GM12878 (cell line): ENCODE data around the gene FRYL. TPM values are rescaled to one million over a fixed set of nuclear protein-coding genes. Genes with fewer than 3 reads are reported as not detected.

Source experiments
- ATAC-seq: fragments of 200-7000 bp; cut with Tn5 transposase; 3 replicates; pipeline ENCODE4 v1.9.1; 2020; ENCODE audit warnings: mild to moderate bottlenecking, moderate library complexity
- BruUV-seq: library from RNA; stranded (reverse); fragments of 400-500 nt; replicated peaks from 2 replicates; lab custom pipeline; 2021; lab: Mats Ljungman, UMichigan
- CTCF ChIA-PET: fragments of 300-600 bp; sonication (Branson Sonifier 250); formaldehyde crosslinking; extraction: SDS; loops from one replicate; lab custom pipeline; 2021; ENCODE audit warnings: inconsistent platforms; lab: Yijun Ruan, JAX
- POLR2A ChIA-PET: fragments of 350-600 bp; formaldehyde crosslinking; extraction: SDS; loops from one replicate; lab custom pipeline; 2021; ENCODE audit warnings: inconsistent platforms; lab: Charles Lee
- RAD21 ChIA-PET: fragments of 300-600 bp; sonication (Branson Sonifier 250); formaldehyde crosslinking; loops from one replicate; lab custom pipeline; 2023; ENCODE audit warnings: antibody characterized with exemption; ENCODE audit not compliant: unreplicated experiment; lab: Charles Lee
- SMC1A ChIA-PET: fragments of 300-600 bp; sonication (Branson Sonifier 250); formaldehyde crosslinking; loops from one replicate; lab custom pipeline; 2023; ENCODE audit not compliant: unreplicated experiment, uncharacterized antibody; lab: Charles Lee
- DNase-seq: peaks from one replicate; pipeline ENCODE4 v3.0.0-alpha.2; 2011; ENCODE audit warnings: low read depth, low spot score
- FAIRE-seq: peaks from 3 replicates; lab custom pipeline; 2011; peaks lifted over from hg19 to GRCh38; lab: Jason Lieb, UNC
- H2AFZ ChIP-seq: 2 replicates; pipeline ENCODE4 v1.6.0; 2011; ENCODE audit warnings: low read depth, low read length, control low read depth; ENCODE audit not compliant: control insufficient read depth
- H3K27ac ChIP-seq: 2 replicates; pipeline ENCODE4 v1.5.1; 2011; ENCODE audit warnings: control low read depth; ENCODE audit not compliant: control insufficient read depth, insufficient read depth
- H3K27me3 ChIP-seq, 2 experiments: replicated peaks in 1 of 2; 2 replicates each; pipeline versions ENCODE4 v1.6.0 to v1.6.1; 2011; ENCODE audit warnings: low read length in 1 of 2; ENCODE audit not compliant: control insufficient read depth in 2 of 2, insufficient read depth in 2 of 2
- H3K36me3 ChIP-seq, 2 experiments: 2 replicates each; pipeline ENCODE4 v1.5.1; 2011; ENCODE audit warnings: low read length in 1 of 2; ENCODE audit not compliant: control insufficient read depth in 2 of 2, insufficient read depth in 2 of 2
- H3K4me1 ChIP-seq: 2 replicates; pipeline ENCODE4 v1.6.1; 2011; ENCODE audit warnings: mild to moderate bottlenecking, low read length, moderate library complexity, mixed read lengths; ENCODE audit not compliant: control insufficient read depth, insufficient read depth
- H3K4me2 ChIP-seq: 2 replicates; pipeline ENCODE4 v1.6.0; 2011; ENCODE audit warnings: control low read depth; ENCODE audit not compliant: control insufficient read depth, insufficient read depth
- H3K4me3 ChIP-seq: fragments of 200-600 bp; sonication (generic); 2 replicates; pipeline ENCODE4 v1.5.1; 2016
- H3K79me2 ChIP-seq: 2 replicates; pipeline ENCODE4 v1.6.0; 2011; ENCODE audit warnings: low read length; ENCODE audit not compliant: control insufficient read depth, insufficient read depth
- H3K9ac ChIP-seq: 2 replicates; pipeline ENCODE4 v1.8.0; 2011; ENCODE audit warnings: low read length, control low read depth, mixed read lengths; ENCODE audit not compliant: control insufficient read depth, insufficient read depth
- H3K9me3 ChIP-seq: replicated peaks from 3 replicates; pipeline ENCODE4 v1.5.1; 2011; ENCODE audit warnings: mild to moderate bottlenecking, low read length; ENCODE audit not compliant: control insufficient read depth, insufficient read depth
- H4K20me1 ChIP-seq: 2 replicates; pipeline ENCODE4 v1.6.0; 2011; ENCODE audit not compliant: control insufficient read depth, insufficient read depth
- BACH1 ChIP-seq: fragments of 450-650 bp; IDR thresholded peaks from 2 replicates; pipeline ENCODE4 v1.6.1; 2017; ENCODE audit warnings: mild to moderate bottlenecking, borderline replicate concordance
- CEBPB ChIP-seq, 2 experiments: fragments of 150-350 bp in 1 of 2; IDR thresholded peaks; 2 replicates each; pipeline ENCODE4 v1.6.1; 2012 to 2014; ENCODE audit warnings: low read depth in 2 of 2, low read length in 2 of 2, borderline replicate concordance in 1 of 2, inconsistent platforms in 1 of 2
- GABPA ChIP-seq: IDR thresholded peaks from 2 replicates; pipeline ENCODE4 v1.6.1; 2014; ENCODE audit warnings: antibody characterized with exemption, low read depth, mild to moderate bottlenecking, inconsistent platforms
- MYB ChIP-seq: fragments of 150-350 bp; IDR thresholded peaks from 2 replicates; pipeline ENCODE4 v1.6.1; 2014; ENCODE audit warnings: mild to moderate bottlenecking, low read depth, low read length, borderline replicate concordance
- NFXL1 ChIP-seq: fragments of 450-650 bp; IDR thresholded peaks from 2 replicates; pipeline ENCODE4 v1.6.1; 2017; ENCODE audit warnings: antibody characterized with exemption, mild to moderate bottlenecking, borderline replicate concordance
- PAX5 ChIP-seq: IDR thresholded peaks from 2 replicates; pipeline ENCODE4 v1.6.1; 2011; ENCODE audit warnings: low read depth, low read length, borderline replicate concordance
- SP1 ChIP-seq: IDR thresholded peaks from one replicate; pipeline ENCODE4 v1.6.1; 2011; ENCODE audit warnings: low read depth, low read length
- TCF7 ChIP-seq: IDR thresholded peaks from 2 replicates; pipeline ENCODE4 v1.6.1; 2014; ENCODE audit warnings: antibody characterized with exemption, borderline replicate concordance
- WGBS: methylation state at CpG from one replicate; pipeline ENCODE4 v1.1.6; 2016; ENCODE audit warnings: low lambda C conversion rate; ENCODE audit not compliant: insufficient replicate concordance, insufficient coverage; ENCODE audit errors: missing lambda C conversion rate; 5-methylcytosine and 5-hydroxymethylcytosine counted together
- in situ Hi-C: fragments of 300-500 bp; cut with MboI; formaldehyde crosslinking; loops from 9 replicates; pipeline ENCODE4 v1.14.3; 2018; ENCODE audit warnings: mixed read lengths
- intact Hi-C: fragments of 100-400 bp; cut with micrococcal nuclease; formaldehyde crosslinking; loops from one replicate; pipeline ENCODE4 v1.14.2; 2022; ENCODE audit not compliant: unreplicated experiment
- polyA plus RNA-seq, 11 experiments: library from polyadenylated mRNA; depleted of rRNA in 4 of 11; unstranded in 6 of 11; stranded (reverse) in 5 of 11; fragments of >200 nt; fragmentation: Nextera tagmentation in 4 of 11; fragmentation: Illumina TruSeq in 1 of 11; extraction: Ambion mirVana in 4 of 11; extraction: Trizol in 1 of 11; gene quantifications; 1 replicate in 1 of 11; 2 replicates in 10 of 11; pipeline versions ENCODE4 v1.2.1 to v1.2.3, GENCODE V29; 2011 to 2016; ENCODE audit warnings: inconsistent platforms in 2 of 11, missing spikeins in 2 of 11, low read depth in 1 of 11
- total RNA-seq, 4 experiments: library from RNA; depleted of rRNA in 3 of 4; stranded (reverse); fragments of >200 nt in 3 of 4; fragmentation: Illumina TruSeq in 1 of 4; extraction: Trizol in 1 of 4; gene quantifications; 2 replicates each; pipeline versions ENCODE4 v1.2.1 to v1.2.3, GENCODE V29; 2013 to 2021
- TF ChIP-seq, protein P1 (sequence below): IDR thresholded peaks from 2 replicates; pipeline ENCODE4 v1.6.1; 2011; ENCODE audit warnings: borderline replicate concordance, low read depth, mild to moderate bottlenecking, moderate library complexity, mixed read lengths, low read length; ENCODE audit not compliant: insufficient read depth; ENCODE audit errors: extremely low read length
- TF ChIP-seq, protein P2 (sequence below): fragments of 450-650 bp; formaldehyde crosslinking; IDR thresholded peaks from 2 replicates; pipeline ENCODE4 v1.5.0; 2022; ENCODE audit warnings: mild to moderate bottlenecking, missing genetic modification characterization

The FRYL gene
- total and polyA plus RNA-seq, 10 of the 15 experiments (the other 5 are each of a cell fraction or from before 2014, with no cell fraction given): 10.3 to 50.6 (median 28.7) TPM

- RAD21 ChIA-PET: no interaction called here
- intact Hi-C loops (no loop called here), in situ Hi-C loops (no loop called here)
- WGBS: 97% methylated on average over 4 of the region's 4 CpGs
- no peaks in the 10 kb centered on the region for H4K20me1 ChIP-seq
- no TSS peak for BruUV-seq
- SMC1A ChIA-PET: interaction anchor here (0.8 to 1.7 kb wide), 3 partner anchors 40 to 272 kb away, joined by 3 read pairs; no protein-coding TSS in a partner anchor
- no peak overlapping the region for H3K9ac ChIP-seq
- no peak overlapping the region for H3K27ac ChIP-seq
- H3K4me1 ChIP-seq: no peaks in the 10 kb centered on the region
- POLR2A ChIA-PET: interaction anchor here (0.7 kb wide), 1 partner anchor 230 kb away, joined by 3 read pairs; no protein-coding TSS in a partner anchor
- no peak overlapping the region for H3K4me2 ChIP-seq
- no peak overlapping the region for H2AFZ ChIP-seq
- DNase-seq: no peak
- no peaks in the 10 kb centered on the region for H3K79me2 ChIP-seq
- no peaks in the 10 kb centered on the region for H3K36me3 ChIP-seq
- no peaks in the 10 kb centered on the region for H3K27me3 ChIP-seq
- H3K4me3 ChIP-seq: no peak overlapping the region
- no peak for FAIRE-seq
- ATAC-seq: no peak
- no peak for TF ChIP-seq CEBPB (IDR thresholded peaks at IDR 0.05; ENCODE audit: borderline replicate concordance in 1 of 2, low read depth in 2 of 2, low read length in 2 of 2)
- TF ChIP-seq SP1: no peak
- TF ChIP-seq PAX5: no peak
- TF ChIP-seq MYB: no peak
- no peak for TF ChIP-seq GABPA
- no peak for TF ChIP-seq BACH1
- no peaks in the 10 kb centered on the region for H3K9me3 ChIP-seq
- CTCF ChIA-PET: interaction anchor here (0.8 kb wide), 1 partner anchor 360 kb away, joined by 3 read pairs; no protein-coding TSS in a partner anchor
These were observed 177.3 kb downstream of the FRYL start for GRCh38 chr4:48602763-48603162.

- no peak for FAIRE-seq
- POLR2A ChIA-PET: interaction anchor here (0.7 kb wide), 1 partner anchor 229 kb away, joined by 3 read pairs; no protein-coding TSS in a partner anchor
- CTCF ChIA-PET: no interaction called here
- TF ChIP-seq, protein P1, sequence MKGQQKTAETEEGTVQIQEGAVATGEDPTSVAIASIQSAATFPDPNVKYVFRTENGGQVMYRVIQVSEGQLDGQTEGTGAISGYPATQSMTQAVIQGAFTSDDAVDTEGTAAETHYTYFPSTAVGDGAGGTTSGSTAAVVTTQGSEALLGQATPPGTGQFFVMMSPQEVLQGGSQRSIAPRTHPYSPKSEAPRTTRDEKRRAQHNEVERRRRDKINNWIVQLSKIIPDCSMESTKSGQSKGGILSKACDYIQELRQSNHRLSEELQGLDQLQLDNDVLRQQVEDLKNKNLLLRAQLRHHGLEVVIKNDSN: no peak
- TF ChIP-seq TCF7 (no peak), NFXL1 (no peak)
- TF ChIP-seq, protein P2, sequence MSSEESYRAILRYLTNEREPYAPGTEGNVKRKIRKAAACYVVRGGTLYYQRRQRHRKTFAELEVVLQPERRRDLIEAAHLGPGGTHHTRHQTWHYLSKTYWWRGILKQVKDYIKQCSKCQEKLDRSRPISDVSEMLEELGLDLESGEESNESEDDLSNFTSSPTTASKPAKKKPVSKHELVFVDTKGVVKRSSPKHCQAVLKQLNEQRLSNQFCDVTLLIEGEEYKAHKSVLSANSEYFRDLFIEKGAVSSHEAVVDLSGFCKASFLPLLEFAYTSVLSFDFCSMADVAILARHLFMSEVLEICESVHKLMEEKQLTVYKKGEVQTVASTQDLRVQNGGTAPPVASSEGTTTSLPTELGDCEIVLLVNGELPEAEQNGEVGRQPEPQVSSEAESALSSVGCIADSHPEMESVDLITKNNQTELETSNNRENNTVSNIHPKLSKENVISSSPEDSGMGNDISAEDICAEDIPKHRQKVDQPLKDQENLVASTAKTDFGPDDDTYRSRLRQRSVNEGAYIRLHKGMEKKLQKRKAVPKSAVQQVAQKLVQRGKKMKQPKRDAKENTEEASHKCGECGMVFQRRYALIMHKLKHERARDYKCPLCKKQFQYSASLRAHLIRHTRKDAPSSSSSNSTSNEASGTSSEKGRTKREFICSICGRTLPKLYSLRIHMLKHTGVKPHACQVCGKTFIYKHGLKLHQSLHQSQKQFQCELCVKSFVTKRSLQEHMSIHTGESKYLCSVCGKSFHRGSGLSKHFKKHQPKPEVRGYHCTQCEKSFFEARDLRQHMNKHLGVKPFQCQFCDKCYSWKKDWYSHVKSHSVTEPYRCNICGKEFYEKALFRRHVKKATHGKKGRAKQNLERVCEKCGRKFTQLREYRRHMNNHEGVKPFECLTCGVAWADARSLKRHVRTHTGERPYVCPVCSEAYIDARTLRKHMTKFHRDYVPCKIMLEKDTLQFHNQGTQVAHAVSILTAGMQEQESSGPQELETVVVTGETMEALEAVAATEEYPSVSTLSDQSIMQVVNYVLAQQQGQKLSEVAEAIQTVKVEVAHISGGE (CRISPR knock-in tag): no peak
These were observed 177.9 kb downstream of the FRYL start for GRCh38 chr4:48602222-48602621.

More at GRCh38 chr4:48602222-48602621, 177.9 kb downstream of the FRYL start:
- Histone ChIP-seq H3K27ac (no peak overlapping the region), H3K4me1 (no peaks in the 10 kb centered on the region), H3K9ac (no peak overlapping the region), H3K9me3 (no peaks in the 10 kb centered on the region), H3K79me2 (no peaks in the 10 kb centered on the region), H2AFZ (no peak overlapping the region), H4K20me1 (no peaks in the 10 kb centered on the region), H3K4me2 (no peak overlapping the region), H3K4me3 (no peak overlapping the region), H3K36me3 (no peaks in the 10 kb centered on the region), H3K27me3 (no peaks in the 10 kb centered on the region)
- no TSS peak for BruUV-seq
- DNase-seq: no peak
- ChIA-PET RAD21 (no interaction called here), SMC1A (interaction anchor here (1.7 kb wide), 1 partner anchor 40 kb away, joined by 3 read pairs; no protein-coding TSS in a partner anchor)
- in situ Hi-C loops: no loop called here
- intact Hi-C loops: no loop called here
- 100% methylated on average over 3 of the region's 3 CpGs for WGBS
- no peak for ATAC-seq
